SK-N-SH (cell line): ENCODE measurements around the gene CCL15.

ENCODE experiments used
- CHD2 ChIP-seq: fragments of 150-350 bp; IDR thresholded peaks from 2 replicates; pipeline ENCODE4 v1.6.1; 2018; ENCODE audit warnings: low read length; ENCODE audit not compliant: partially characterized antibody
- CTCF ChIP-seq: fragments of 200-600 bp; sonication (generic); IDR thresholded peaks from 2 replicates; pipeline ENCODE4 v1.6.1; 2017; ENCODE audit warnings: antibody characterized with exemption, mild to moderate bottlenecking, moderate library complexity
- EP300 ChIP-seq, 2 experiments: IDR thresholded peaks; 2 replicates each; pipeline versions ENCODE4 v1.4.0 to v1.6.1; 2012; ENCODE audit warnings: borderline replicate concordance in 1 of 2, low read depth in 1 of 2, low read length in 1 of 2
- FOSL2 ChIP-seq: IDR thresholded peaks from 2 replicates; pipeline ENCODE4 v1.4.0; 2012; ENCODE audit warnings: low read depth, mild to moderate bottlenecking, moderate library complexity, borderline replicate concordance
- FOXM1 ChIP-seq: IDR thresholded peaks from 2 replicates; pipeline ENCODE4 v1.4.0; 2012; ENCODE audit warnings: low read depth, mild to moderate bottlenecking
- NRF1 ChIP-seq: IDR thresholded peaks from 2 replicates; pipeline ENCODE4 v1.6.1; 2012; ENCODE audit warnings: low read depth, mild to moderate bottlenecking, low read length
- PBX3 ChIP-seq: IDR thresholded peaks from 2 replicates; pipeline ENCODE4; 2012
- POLR2AphosphoS5 ChIP-seq: IDR thresholded peaks from 2 replicates; pipeline ENCODE4 v1.6.1; 2012; ENCODE audit warnings: low read depth, low read length
- REST ChIP-seq: IDR thresholded peaks from 2 replicates; pipeline ENCODE4 v1.6.1; 2012; ENCODE audit warnings: mild to moderate bottlenecking, low read depth, low read length, moderate library complexity
- RFX5 ChIP-seq: IDR thresholded peaks from 2 replicates; pipeline ENCODE4 v1.6.1; 2012; ENCODE audit warnings: mild to moderate bottlenecking, improper control_type of control experiment, low read length
- SMC3 ChIP-seq: IDR thresholded peaks from 2 replicates; pipeline ENCODE4 v1.6.1; 2012; ENCODE audit warnings: low read depth, low read length, improper control_type of control experiment
- TAF1 ChIP-seq: IDR thresholded peaks from 2 replicates; pipeline ENCODE4 v1.6.1; 2012; ENCODE audit warnings: low read depth, mild to moderate bottlenecking, low read length, moderate library complexity, borderline replicate concordance
- USF1 ChIP-seq: IDR thresholded peaks from 2 replicates; pipeline ENCODE4 v1.4.0; 2012; ENCODE audit warnings: low read depth, borderline replicate concordance

GRCh38 chr17:35968520-35969054, 32.8 kb downstream of the CCL15 start:
- TF ChIP-seq FOSL2: no peak
- TF ChIP-seq PBX3: no peak
- TF ChIP-seq CTCF: no peak
- no peak for TF ChIP-seq SMC3
- no peak for TF ChIP-seq POLR2AphosphoS5
- TF ChIP-seq USF1: no peak
- no peak for TF ChIP-seq TAF1
- no peak for TF ChIP-seq FOXM1
- TF ChIP-seq REST: no peak
- no peak for TF ChIP-seq NRF1
- TF ChIP-seq EP300 (IDR thresholded peaks at IDR 0.05; ENCODE audit: borderline replicate concordance in 1 of 2, low read depth in 1 of 2, low read length in 1 of 2): no peak
- TF ChIP-seq CHD2: no peak
- no peak for TF ChIP-seq RFX5
